Renal pelvis (tissue), 4 donors: ENCODE results near the gene NAA80. TPM values are rescaled to one million over a fixed set of nuclear protein-coding genes. Genes with fewer than 3 reads are reported as not detected.

Experiments used
- DNase-seq: peaks from one replicate; pipeline ENCODE4 v3.0.0-alpha.2; 2013
- polyA plus RNA-seq, 3 donors: library from polyadenylated mRNA; unstranded; fragments of 120-200 nt; gene quantifications; one replicate each; pipeline ENCODE4 v1.2.1, GENCODE V29; 2013; ENCODE audit not compliant: insufficient read length in 3 of 3

Gene NAA80
- polyA plus RNA-seq, 3 donors, result 8.5 to 11.1 (median 10.5) TPM

GRCh38 chr3:50260027-50260941 lies 38.9 kb downstream of the NAA80 start:
- DNase-seq, result peak; percentile 92

GRCh38 chr3:50259432-50260026 lies 39.7 kb downstream of the NAA80 start:
- no peak for DNase-seq

- DNase-seq, result no peak
Measured at GRCh38 chr3:50258979-50259378, 40.2 kb downstream of the NAA80 start.

- DNase-seq, result no peak
Measured at GRCh38 chr3:50258029-50258680, 41.0 kb downstream of the NAA80 start.

- no peak for DNase-seq
Measured at GRCh38 chr3:50256978-50257890, 42.0 kb downstream of the NAA80 start.

GRCh38 chr3:50255251-50255615 lies 44.0 kb downstream of the NAA80 start:
- no peak for DNase-seq

- no peak for DNase-seq
Measured at GRCh38 chr3:50254577-50255250, 44.5 kb downstream of the NAA80 start.

GRCh38 chr3:50251220-50251619 lies 48.0 kb downstream of the NAA80 start:
- DNase-seq, result no peak

GRCh38 chr3:50250514-50250913 lies 48.7 kb downstream of the NAA80 start:
- no peak for DNase-seq

GRCh38 chr3:50249457-50249856 lies 49.7 kb downstream of the NAA80 start:
- no peak for DNase-seq

GRCh38 chr3:50248387-50248786 lies 50.8 kb downstream of the NAA80 start:
- DNase-seq, result no peak

GRCh38 chr3:50246517-50246954 lies 52.7 kb downstream of the NAA80 start:
- DNase-seq, result no peak

Other genes starting within 250 kb of the NAA80 start
- 100 to 1,000 TPM; 250 to 390 (median 367) TPM for gene RBM5, start 210.5 kb downstream of the NAA80 start, polyA plus RNA-seq
- 10 to 100 TPM; 75.3 to 87.7 (median 78.6) TPM for gene SEMA3F, start 144.1 kb downstream of the NAA80 start, polyA plus RNA-seq
- gene GNAT1, start 107.8 kb downstream of the NAA80 start, polyA plus RNA-seq, result under 1 TPM in 1 of 3 donors, not detected in 2; 0.03 TPM
- gene SLC38A3, start 94.1 kb downstream of the NAA80 start, polyA plus RNA-seq, result 1 to 10 TPM; 8.3 to 9.4 (median 9.1) TPM
- gene GNAI2, start 63.2 kb downstream of the NAA80 start, polyA plus RNA-seq, result 100 to 1,000 TPM; 191 to 239 (median 193) TPM
- 100 to 1,000 TPM; 100 to 126 (median 122) TPM for gene SEMA3B, start 30.3 kb downstream of the NAA80 start, polyA plus RNA-seq
- 1 to 10 TPM in 1 of 3 donors, under 1 TPM in 2; 0.31 to 1.5 (median 0.69) TPM for gene LSMEM2, start 20.3 kb downstream of the NAA80 start, polyA plus RNA-seq
- 10 to 100 TPM; 44.4 to 52.2 (median 51.1) TPM for gene IFRD2, start 7.0 kb downstream of the NAA80 start, polyA plus RNA-seq
- 1 to 10 TPM; 3.9 to 5.7 (median 4.0) TPM for gene HYAL3, start within 50 bp of the NAA80 start, polyA plus RNA-seq
- 1 to 10 TPM; 6.1 to 9.4 (median 7.7) TPM for gene HYAL1, start 4.2 kb upstream of the NAA80 start, polyA plus RNA-seq
- gene HYAL2, start 23.3 kb upstream of the NAA80 start, polyA plus RNA-seq, result 10 to 100 TPM; 65.4 to 95.1 (median 80.3) TPM
- gene TUSC2, start 28.8 kb upstream of the NAA80 start, polyA plus RNA-seq, result 10 to 100 TPM; 23.8 to 29.8 (median 28.0) TPM
- 10 to 100 TPM; 21.0 to 22.6 (median 21.5) TPM for gene RASSF1, start 41.4 kb upstream of the NAA80 start, polyA plus RNA-seq
- gene ZMYND10, start 46.3 kb upstream of the NAA80 start, polyA plus RNA-seq, result 1 to 10 TPM; 3.4 to 4.5 (median 3.9) TPM
- 10 to 100 TPM; 29.2 to 32.9 (median 32.3) TPM for gene NPRL2, start 51.4 kb upstream of the NAA80 start, polyA plus RNA-seq
- gene CYB561D2, start 51.5 kb upstream of the NAA80 start, polyA plus RNA-seq, result 10 to 100 TPM; 16.8 to 17.9 (median 17.7) TPM
- gene TMEM115, start 60.1 kb upstream of the NAA80 start, polyA plus RNA-seq, result 10 to 100 TPM; 38.7 to 50.1 (median 45.9) TPM
- 10 to 100 TPM; 17.2 to 18.3 (median 17.9) TPM for gene CACNA2D2, start 204.2 kb upstream of the NAA80 start, polyA plus RNA-seq